Nephron progenitor cell (in vitro differentiated cells): ENCODE data around the gene SEBOX.
A peak's percentile ranks its signal among the peaks of the same experiment; 100 is the strongest.

Experiments
- DNase-seq: peaks from one replicate; pipeline ENCODE4 v3.0.0; 2021
- H3K27ac Mint-ChIP-seq: 2 replicates; pipeline ENCODE4 v1.8.0; 2021; ENCODE audit warnings: mild to moderate bottlenecking, moderate library complexity, mixed read lengths
- H3K27me3 Mint-ChIP-seq: 2 replicates; pipeline ENCODE4 v1.8.0; 2021; ENCODE audit warnings: mild to moderate bottlenecking, low read depth, mixed read lengths; ENCODE audit not compliant: poor library complexity
- H3K36me3 Mint-ChIP-seq: 2 replicates; pipeline ENCODE4 v1.8.0; 2021; ENCODE audit warnings: low read depth, mixed read lengths
- H3K4me1 Mint-ChIP-seq: 2 replicates; pipeline ENCODE4 v1.8.0; 2021; ENCODE audit warnings: mixed read lengths
- H3K4me3 Mint-ChIP-seq: 2 replicates; pipeline ENCODE4 v1.8.0; 2021; ENCODE audit warnings: mild to moderate bottlenecking, moderate library complexity, mixed read lengths
- H3K9me3 Mint-ChIP-seq: 2 replicates; pipeline ENCODE4 v1.8.0; 2021; ENCODE audit warnings: mild to moderate bottlenecking, moderate library complexity, mixed read lengths
- CTCF ChIP-seq: fragments of 200-600 bp; sonication (generic); IDR thresholded peaks from 2 replicates; pipeline ENCODE4 v1.5.0; 2021; ENCODE audit warnings: antibody characterized with exemption

The SEBOX gene

GRCh38 chr17:28317099-28317965 lies 47.7 kb downstream of the SEBOX start:
- Mint-ChIP-seq H3K27me3 (peaks cover 9% of the 10 kb centered on the region), H3K27ac (peak overlapping the region; percentile 55), H3K36me3 (peaks cover 19% of the 10 kb centered on the region), H3K4me3 (peak overlapping the region; percentile 88), H3K9me3 (no peaks in the 10 kb centered on the region), H3K4me1 (peaks cover 52% of the 10 kb centered on the region)
- no peak for TF ChIP-seq CTCF
- no peak for DNase-seq

GRCh38 chr17:28315846-28316705 lies 48.9 kb downstream of the SEBOX start:
- DNase-seq = no peak
- no peak for TF ChIP-seq CTCF
- Mint-ChIP-seq H3K9me3 (no peaks in the 10 kb centered on the region), H3K36me3 (peaks cover 10% of the 10 kb centered on the region), H3K4me3 (no peak overlapping the region), H3K27me3 (peaks cover 9% of the 10 kb centered on the region), H3K4me1 (peaks cover 40% of the 10 kb centered on the region), H3K27ac (no peak overlapping the region)

- no peak overlapping the region for H3K27ac Mint-ChIP-seq
- H3K9me3 Mint-ChIP-seq = no peaks in the 10 kb centered on the region
- H3K27me3 Mint-ChIP-seq = peaks cover 9% of the 10 kb centered on the region
- TF ChIP-seq CTCF = no peak
- no peak overlapping the region for H3K4me3 Mint-ChIP-seq
- H3K36me3 Mint-ChIP-seq = no peaks in the 10 kb centered on the region
- no peak for DNase-seq
- H3K4me1 Mint-ChIP-seq = peaks cover 22% of the 10 kb centered on the region
Observed at GRCh38 chr17:28313841-28314240, 51.2 kb downstream of the SEBOX start.
